Gastrocnemius medialis (tissue), 4 donors: ENCODE measurements around the gene ETS2. TPM values are rescaled to one million over a fixed set of nuclear protein-coding genes. Genes with fewer than 3 reads are reported as not detected.

Experiments used
- ATAC-seq, 2 donors: fragments of 150-250 bp; one replicate each; pipeline ENCODE4 v1.9.1; 2016
- DNase-seq, 2 donors: peaks; one replicate each; pipeline ENCODE4 v3.0.0-alpha.2; 2019
- H3K27ac ChIP-seq, 4 donors: fragments of 200-600 bp; sonication (generic); 1 replicate in 1 of 4; 2 replicates in 3 of 4; pipeline ENCODE4 v1.5.1; 2016 to 2018; ENCODE audit warnings: mild to moderate bottlenecking in 2 of 4, moderate library complexity in 1 of 4
- H3K27me3 ChIP-seq, 3 donors: fragments of 200-600 bp; sonication (generic) in 2 of 3; 1 replicate in 1 of 3; 2 replicates in 2 of 3; pipeline versions ENCODE4 v1.5.1 to v1.6.0; 2016 to 2019; ENCODE audit warnings: mild to moderate bottlenecking in 1 of 3, moderate library complexity in 1 of 3
- H3K36me3 ChIP-seq, 2 donors: fragments of 200-600 bp; sonication (generic) in 1 of 2; one replicate each; pipeline ENCODE4 v1.5.1; 2017 to 2018
- H3K4me1 ChIP-seq, 2 donors: fragments of 200-600 bp; sonication (generic) in 1 of 2; one replicate each; pipeline ENCODE4 v1.5.1; 2016 to 2017; ENCODE audit warnings: mild to moderate bottlenecking in 2 of 2
- H3K4me3 ChIP-seq, 4 donors: fragments of 200-600 bp; sonication (generic) in 3 of 4; 1 replicate in 1 of 4; 2 replicates in 3 of 4; pipeline ENCODE4 v1.5.1; 2016 to 2019; ENCODE audit warnings: mild to moderate bottlenecking in 2 of 4
- H3K9me3 ChIP-seq, 3 donors: fragments of 200-600 bp; sonication (generic) in 2 of 3; 1 replicate in 1 of 3; 2 replicates in 2 of 3; pipeline ENCODE4 v1.5.1; 2016 to 2019
- CTCF ChIP-seq, 5 experiments: fragments of 450-650 bp in 3 of 5; fragments of 200-600 bp in 2 of 5; sonication (generic) in 2 of 5; IDR thresholded peaks in 4 of 5; conservative IDR thresholded peaks in 1 of 5; 1 replicate in 4 of 5; 2 replicates in 1 of 5; pipeline ENCODE4 v1.5.1; 2016 to 2019; ENCODE audit warnings: antibody characterized with exemption in 5 of 5, mild to moderate bottlenecking in 3 of 5, moderate library complexity in 3 of 5
- POLR2A ChIP-seq, 2 donors: fragments of 450-650 bp; IDR thresholded peaks; one replicate each; pipeline ENCODE4 v1.6.1; 2017; ENCODE audit warnings: antibody characterized with exemption in 2 of 2, mild to moderate bottlenecking in 2 of 2, moderate library complexity in 2 of 2
- in situ Hi-C, 4 donors: fragments of 200-750 bp; cut with MboI; loops; one replicate each; pipeline versions ENCODE4 v1.15.0 to v1.8.0; 2017; ENCODE audit warnings: low sequenced_read_pairs in 4 of 4
- intact Hi-C: fragments of 100-400 bp; cut with DNase I; formaldehyde crosslinking; loops from one replicate; pipeline ENCODE4 v1.15.1; 2023; ENCODE audit warnings: low total_unique reads
- total RNA-seq, 4 donors: library from RNA; depleted of rRNA; stranded (reverse); fragments of >200 nt; gene quantifications; one replicate each; pipeline versions ENCODE4 v1.1.0 to v1.2.3, GENCODE V29; 2016

The ETS2 gene
- total RNA-seq, 4 donors from 2014 or later: 51.5 to 136 (median 59.3) TPM

GRCh38 chr21:38800046-38800758 lies 5.5 kb upstream of the ETS2 start:
- no peaks in the 10 kb centered on the region for H3K36me3 ChIP-seq
- no peak overlapping the region for H3K4me3 ChIP-seq
- no peaks in the 10 kb centered on the region for H3K27me3 ChIP-seq
- no peak overlapping the region for H3K27ac ChIP-seq
- DNase-seq (no peak), ATAC-seq (no peak)
- intact Hi-C loops: loop anchor here (5.0 kb wide), 1 partner anchor 68 kb away; no protein-coding TSS in a partner anchor
- in situ Hi-C loops: loop anchor here (5.0 to 25.0 kb wide), 5 partner anchors 115 to 327 kb away; no protein-coding TSS in a partner anchor
- no peak for TF ChIP-seq CTCF (IDR thresholded peaks at IDR 0.05 in 4 of 5, conservative IDR thresholded peaks at IDR 0.05 in 1 of 5)
- TF ChIP-seq POLR2A (IDR thresholded peaks at IDR 0.05): no peak
- H3K4me1 ChIP-seq: no peaks in the 10 kb centered on the region
- no peaks in the 10 kb centered on the region for H3K9me3 ChIP-seq

- ATAC-seq: no peak
- in situ Hi-C loops: loop anchor here (5.0 to 25.0 kb wide), 5 partner anchors 114 to 326 kb away; no protein-coding TSS in a partner anchor
Observed at GRCh38 chr21:38800924-38801744, 4.6 kb upstream of the ETS2 start.

GRCh38 chr21:38802050-38803026 lies 3.4 kb upstream of the ETS2 start:
- TF ChIP-seq CTCF (IDR thresholded peaks at IDR 0.05 in 4 of 5, conservative IDR thresholded peaks at IDR 0.05 in 1 of 5): no peak
- no peak for TF ChIP-seq POLR2A (IDR thresholded peaks at IDR 0.05)
- ATAC-seq: no peak
- Histone ChIP-seq H3K4me3 (no peak overlapping the region), H3K9me3 (no peaks in the 10 kb centered on the region), H3K4me1 (no peaks in the 10 kb centered on the region), H3K36me3 (no peaks in the 10 kb centered on the region), H3K27me3 (no peaks in the 10 kb centered on the region), H3K27ac (no peak overlapping the region)
- no peak for DNase-seq
- intact Hi-C loops: loop anchor here (5.0 kb wide), 1 partner anchor 70 kb away; no protein-coding TSS in a partner anchor
- in situ Hi-C loops: loop anchor here (5.0 to 25.0 kb wide), 5 partner anchors 112 to 325 kb away; no protein-coding TSS in a partner anchor

More at GRCh38 chr21:38800924-38801744, 4.6 kb upstream of the ETS2 start:
- no peak overlapping the region for H3K27ac ChIP-seq
- intact Hi-C loops: loop anchor here (5.0 kb wide), 1 partner anchor 69 kb away; no protein-coding TSS in a partner anchor
- no peak for TF ChIP-seq CTCF (IDR thresholded peaks at IDR 0.05 in 4 of 5, conservative IDR thresholded peaks at IDR 0.05 in 1 of 5)
- TF ChIP-seq POLR2A (IDR thresholded peaks at IDR 0.05): no peak
- DNase-seq: no peak
- no peak overlapping the region for H3K4me3 ChIP-seq
- no peaks in the 10 kb centered on the region for H3K36me3 ChIP-seq
- H3K27me3 ChIP-seq: no peaks in the 10 kb centered on the region
- H3K4me1 ChIP-seq: no peaks in the 10 kb centered on the region
- H3K9me3 ChIP-seq: no peaks in the 10 kb centered on the region

- in situ Hi-C loops: loop anchor here (5.0 to 25.0 kb wide), 5 partner anchors 112 to 324 kb away; no protein-coding TSS in a partner anchor
- TF ChIP-seq POLR2A (IDR thresholded peaks at IDR 0.05): no peak
Observed at GRCh38 chr21:38803075-38803660, 2.6 kb upstream of the ETS2 start.

More at GRCh38 chr21:38803075-38803660, 2.6 kb upstream of the ETS2 start:
- H3K4me3 ChIP-seq: no peak overlapping the region
- DNase-seq (no peak), ATAC-seq (no peak)
- no peaks in the 10 kb centered on the region for H3K36me3 ChIP-seq
- no peaks in the 10 kb centered on the region for H3K27me3 ChIP-seq
- intact Hi-C loops: loop anchor here (5.0 kb wide), 1 partner anchor 71 kb away; no protein-coding TSS in a partner anchor
- no peak overlapping the region for H3K27ac ChIP-seq
- no peaks in the 10 kb centered on the region for H3K9me3 ChIP-seq
- peaks cover 3 to 6% of the 10 kb centered on the region in 2 donors for H3K4me1 ChIP-seq
